Measurements from ENCODE around the gene ZMIZ1. TPM values are rescaled to one million over a fixed set of nuclear protein-coding genes. Genes with fewer than 3 reads are reported as not detected.

The ZMIZ1 gene
- total and polyA plus RNA-seq, 2 donors (not counting 1 experiment from before 2014, with no cell fraction given) = 6.3 to 30.6 TPM

DNA sequence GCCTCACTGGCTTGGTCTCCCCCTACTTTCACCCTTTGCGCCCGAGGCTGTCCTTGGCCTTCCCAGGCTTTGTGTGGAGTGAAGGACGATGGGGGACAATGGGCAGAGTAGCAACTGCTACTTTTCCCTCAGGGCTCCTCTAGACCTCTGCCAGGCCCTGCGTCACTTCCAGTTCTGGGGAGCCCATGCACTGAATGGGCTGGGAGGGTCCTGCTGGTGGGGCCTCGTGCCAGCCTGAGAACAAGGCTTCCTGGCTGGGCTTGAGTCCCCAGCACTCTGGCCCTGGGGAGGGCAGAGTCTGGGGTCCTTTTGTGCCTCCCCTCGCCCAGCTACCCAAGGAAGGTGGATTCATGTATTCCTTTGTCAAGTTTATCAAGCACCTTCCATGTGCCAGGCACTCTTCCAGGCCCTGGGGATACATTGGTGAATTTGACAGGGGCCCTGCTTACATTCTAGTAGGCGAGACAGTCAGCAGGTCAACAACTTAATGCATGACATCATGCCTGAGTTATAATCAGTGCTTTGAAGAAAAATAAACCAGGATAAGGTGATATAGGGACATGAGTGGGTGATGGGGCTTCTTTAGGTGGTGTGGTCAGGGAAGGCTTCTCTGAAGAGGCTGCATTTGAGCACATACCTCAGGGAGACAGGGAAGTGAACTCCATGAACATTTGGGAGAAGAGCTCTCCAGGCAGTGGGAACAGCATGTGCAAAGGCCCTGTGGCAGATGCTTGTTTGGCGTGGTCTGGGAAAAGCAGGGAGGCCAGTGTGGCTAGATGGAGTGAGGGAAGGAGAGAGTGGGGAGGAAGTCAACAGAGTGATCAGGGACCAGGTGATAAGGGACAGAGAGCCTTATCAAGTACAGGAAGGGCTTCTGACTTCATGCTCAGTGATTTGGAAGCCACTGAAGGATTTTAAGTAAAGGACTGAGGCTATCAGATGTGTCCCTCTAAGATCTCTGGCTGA, 14.1 kb downstream of the ZMIZ1 start:
- no peak overlapping the region for H3K4me2 ChIP-seq (ENCODE audit: extremely low read depth, insufficient read depth, low read length)
- DNase-seq (ENCODE audit: low read depth in 2 of 2) = peak in 1 of 2 donors; percentile 77

DNA sequence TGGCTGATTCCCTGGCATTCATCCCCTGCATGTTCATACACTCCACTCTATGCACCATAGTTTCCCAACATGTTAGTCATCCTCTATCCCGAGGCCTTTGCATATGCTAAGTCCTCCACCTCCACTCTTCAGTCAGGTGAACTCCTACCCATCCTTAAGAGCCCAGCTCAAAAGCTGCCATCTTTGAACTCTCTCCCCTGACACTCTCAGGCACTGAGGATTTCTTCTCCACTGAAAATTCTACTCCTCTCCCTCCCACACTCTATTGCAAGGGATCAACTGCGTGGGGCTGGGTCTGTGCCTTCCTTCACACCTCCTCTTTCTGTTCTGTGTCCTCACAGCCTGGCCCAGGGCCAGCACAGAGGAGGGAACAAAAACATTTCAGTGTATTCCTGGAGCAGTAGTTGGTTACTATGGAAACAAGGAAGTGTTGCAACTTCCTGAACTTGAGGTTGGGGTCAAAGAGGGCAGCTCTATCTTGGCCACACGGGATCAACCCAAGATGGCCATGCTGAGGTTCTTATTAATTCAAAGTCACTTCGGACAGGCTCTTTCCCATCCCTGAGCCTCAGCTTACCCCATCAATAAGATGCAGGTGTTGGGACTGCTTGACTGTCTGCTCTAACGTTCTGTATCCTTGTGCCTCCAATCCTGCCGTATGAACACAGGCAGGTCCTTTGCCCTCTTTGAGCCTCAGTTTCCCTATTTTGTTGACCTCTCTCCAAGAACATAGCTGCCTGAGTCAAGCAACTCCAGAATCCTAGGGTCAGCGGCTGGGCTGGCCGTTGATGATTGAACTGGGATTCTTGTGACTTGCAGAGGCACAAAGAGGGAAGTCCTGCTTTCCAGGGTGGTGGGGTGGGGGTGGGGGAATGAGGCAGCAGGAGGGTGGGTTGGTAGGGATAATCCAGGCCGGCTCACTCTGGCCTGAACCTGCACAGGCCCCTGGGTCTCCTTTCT, 15.5 kb downstream of the ZMIZ1 start:
- peak; percentile 79 to 89 for DNase-seq (ENCODE audit: low read depth in 2 of 2)
- peak overlapping the region; percentile 27 for H3K4me2 ChIP-seq (ENCODE audit: extremely low read depth, insufficient read depth, low read length)
- H2AFZ ChIP-seq (ENCODE audit: low read length) = no peak overlapping the region
- no peaks in the 10 kb centered on the region for H3K9me3 ChIP-seq (ENCODE audit: control insufficient read depth, insufficient read depth, low read depth, low read length)
- TF ChIP-seq, protein P1, sequence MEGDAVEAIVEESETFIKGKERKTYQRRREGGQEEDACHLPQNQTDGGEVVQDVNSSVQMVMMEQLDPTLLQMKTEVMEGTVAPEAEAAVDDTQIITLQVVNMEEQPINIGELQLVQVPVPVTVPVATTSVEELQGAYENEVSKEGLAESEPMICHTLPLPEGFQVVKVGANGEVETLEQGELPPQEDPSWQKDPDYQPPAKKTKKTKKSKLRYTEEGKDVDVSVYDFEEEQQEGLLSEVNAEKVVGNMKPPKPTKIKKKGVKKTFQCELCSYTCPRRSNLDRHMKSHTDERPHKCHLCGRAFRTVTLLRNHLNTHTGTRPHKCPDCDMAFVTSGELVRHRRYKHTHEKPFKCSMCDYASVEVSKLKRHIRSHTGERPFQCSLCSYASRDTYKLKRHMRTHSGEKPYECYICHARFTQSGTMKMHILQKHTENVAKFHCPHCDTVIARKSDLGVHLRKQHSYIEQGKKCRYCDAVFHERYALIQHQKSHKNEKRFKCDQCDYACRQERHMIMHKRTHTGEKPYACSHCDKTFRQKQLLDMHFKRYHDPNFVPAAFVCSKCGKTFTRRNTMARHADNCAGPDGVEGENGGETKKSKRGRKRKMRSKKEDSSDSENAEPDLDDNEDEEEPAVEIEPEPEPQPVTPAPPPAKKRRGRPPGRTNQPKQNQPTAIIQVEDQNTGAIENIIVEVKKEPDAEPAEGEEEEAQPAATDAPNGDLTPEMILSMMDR (conservative IDR thresholded peaks at IDR 0.05 in 1 of 2, IDR thresholded peaks at IDR 0.05 in 1 of 2; ENCODE audit: low read depth in 1 of 2, low read length in 2 of 2) = no peak
- H3K36me3 ChIP-seq (ENCODE audit: control insufficient read depth, insufficient read depth, low read length) = no peaks in the 10 kb centered on the region
- peaks cover 52% of the 10 kb centered on the region for H3K4me1 ChIP-seq (ENCODE audit: control insufficient read depth, extremely low read depth, insufficient read depth, low read length)
- no peak overlapping the region for H3K9ac ChIP-seq (ENCODE audit: insufficient read depth, low read length)
- H4K20me1 ChIP-seq (ENCODE audit: control insufficient read depth, extremely low read depth, insufficient read depth, low read length) = peaks cover 4% of the 10 kb centered on the region
- no peaks in the 10 kb centered on the region for H3K27me3 ChIP-seq (ENCODE audit: control insufficient read depth, insufficient read depth, low read length)
- H3K27ac ChIP-seq (ENCODE audit: insufficient read depth, low read length) = peak overlapping the region; percentile 67
- no peak overlapping the region for H3K4me3 ChIP-seq (replicated peaks in 1 of 4; ENCODE audit: control extremely low read depth in 1 of 4, insufficient read depth in 1 of 4, low read depth in 3 of 4, low read length in 4 of 4)
- H3K79me2 ChIP-seq (ENCODE audit: control insufficient read depth, insufficient read depth, low read length) = peaks cover 98% of the 10 kb centered on the region

More for the DNA sequence above, 14.1 kb downstream of the ZMIZ1 start:
- H3K9me3 ChIP-seq (ENCODE audit: control insufficient read depth, insufficient read depth, low read depth, low read length) = no peaks in the 10 kb centered on the region
- H3K36me3 ChIP-seq (ENCODE audit: control insufficient read depth, insufficient read depth, low read length) = no peaks in the 10 kb centered on the region
- no peak overlapping the region for H2AFZ ChIP-seq (ENCODE audit: low read length)
- no peaks in the 10 kb centered on the region for H3K27me3 ChIP-seq (ENCODE audit: control insufficient read depth, insufficient read depth, low read length)
- H3K4me3 ChIP-seq (replicated peaks in 1 of 4; ENCODE audit: control extremely low read depth in 1 of 4, insufficient read depth in 1 of 4, low read depth in 3 of 4, low read length in 4 of 4) = no peak overlapping the region
- peak overlapping the region; percentile 67 for H3K27ac ChIP-seq (ENCODE audit: insufficient read depth, low read length)
- H3K79me2 ChIP-seq (ENCODE audit: control insufficient read depth, insufficient read depth, low read length) = peaks cover 98% of the 10 kb centered on the region
- TF ChIP-seq EZH2 (IDR thresholded peaks at IDR 0.05; ENCODE audit: low read length, missing control alignments) = no peak
- TF ChIP-seq, protein P1 (conservative IDR thresholded peaks at IDR 0.05 in 1 of 2, IDR thresholded peaks at IDR 0.05 in 1 of 2; ENCODE audit: low read depth in 1 of 2, low read length in 2 of 2) = no peak
- H3K9ac ChIP-seq (ENCODE audit: insufficient read depth, low read length) = no peak overlapping the region
- peaks cover 4% of the 10 kb centered on the region for H4K20me1 ChIP-seq (ENCODE audit: control insufficient read depth, extremely low read depth, insufficient read depth, low read length)
- H3K4me1 ChIP-seq (ENCODE audit: control insufficient read depth, extremely low read depth, insufficient read depth, low read length) = peaks cover 62% of the 10 kb centered on the region

Data from fibroblast of lung (primary cell).